HG03045 (cell line): Measurements from ENCODE around the gene TMEM39A.

Experiments used
- ATAC-seq: cut with Tn5 transposase; IDR thresholded peaks from one replicate; pipeline ENCODE4 v1.9.1; 2021; ENCODE audit warnings: mild to moderate bottlenecking, moderate library complexity; ENCODE audit not compliant: unreplicated experiment

The TMEM39A gene, protein sequence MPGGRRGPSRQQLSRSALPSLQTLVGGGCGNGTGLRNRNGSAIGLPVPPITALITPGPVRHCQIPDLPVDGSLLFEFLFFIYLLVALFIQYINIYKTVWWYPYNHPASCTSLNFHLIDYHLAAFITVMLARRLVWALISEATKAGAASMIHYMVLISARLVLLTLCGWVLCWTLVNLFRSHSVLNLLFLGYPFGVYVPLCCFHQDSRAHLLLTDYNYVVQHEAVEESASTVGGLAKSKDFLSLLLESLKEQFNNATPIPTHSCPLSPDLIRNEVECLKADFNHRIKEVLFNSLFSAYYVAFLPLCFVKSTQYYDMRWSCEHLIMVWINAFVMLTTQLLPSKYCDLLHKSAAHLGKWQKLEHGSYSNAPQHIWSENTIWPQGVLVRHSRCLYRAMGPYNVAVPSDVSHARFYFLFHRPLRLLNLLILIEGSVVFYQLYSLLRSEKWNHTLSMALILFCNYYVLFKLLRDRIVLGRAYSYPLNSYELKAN

DNA sequence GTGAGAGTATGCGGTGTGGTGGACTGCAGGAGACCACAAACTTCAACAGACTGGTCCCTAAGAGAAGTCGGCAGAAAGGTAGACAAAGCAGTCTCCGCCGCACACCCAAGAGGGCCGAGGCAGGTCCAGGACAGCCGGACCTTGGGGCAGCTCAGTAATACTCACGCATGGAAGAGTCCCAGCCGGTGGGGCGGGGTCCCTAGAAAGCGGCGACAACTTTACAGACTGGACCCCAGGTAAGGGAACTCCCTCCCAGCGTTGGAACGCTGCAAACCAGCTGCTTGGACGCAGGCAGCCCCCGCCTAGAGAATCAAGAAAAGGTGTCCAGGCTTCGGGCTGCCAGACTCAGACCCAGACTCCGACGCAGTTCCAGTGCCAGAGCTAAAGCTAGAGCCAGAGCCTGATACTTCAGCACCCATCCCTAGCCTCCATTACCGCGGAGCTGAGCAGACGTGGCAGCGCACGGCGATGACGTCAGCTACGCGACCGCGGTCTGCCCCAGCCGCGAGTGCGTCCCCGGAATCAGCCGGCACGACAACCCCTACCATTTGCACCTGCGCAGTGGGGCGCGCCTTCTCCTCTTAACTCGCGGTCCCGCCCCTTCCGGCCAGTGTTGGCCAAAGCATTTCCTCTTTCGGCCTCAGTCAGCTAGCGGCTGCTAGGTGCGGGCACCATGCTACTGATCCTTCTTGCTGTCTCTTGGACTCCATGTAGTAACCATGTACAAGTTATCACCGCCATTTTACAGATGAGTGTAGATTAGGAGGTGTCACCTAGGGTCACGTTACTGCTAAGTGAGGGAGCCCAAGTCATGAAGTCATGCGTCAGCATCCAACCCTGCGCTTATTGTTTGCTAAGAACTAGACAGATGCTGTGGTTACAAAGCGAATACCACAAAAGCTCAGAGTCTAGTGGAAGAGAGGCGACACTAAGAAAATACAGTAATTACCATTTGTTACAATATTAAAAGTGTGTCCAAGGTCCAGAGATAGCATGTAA lies at the start of gene TMEM39A:
TSS of gene TMEM39A (minus strand) at position 445 of the 999 bp plus-strand sequence. CDS start 1,541 bp downstream, outside the sequence.
- ATAC-seq: peak; percentile 93

DNA sequence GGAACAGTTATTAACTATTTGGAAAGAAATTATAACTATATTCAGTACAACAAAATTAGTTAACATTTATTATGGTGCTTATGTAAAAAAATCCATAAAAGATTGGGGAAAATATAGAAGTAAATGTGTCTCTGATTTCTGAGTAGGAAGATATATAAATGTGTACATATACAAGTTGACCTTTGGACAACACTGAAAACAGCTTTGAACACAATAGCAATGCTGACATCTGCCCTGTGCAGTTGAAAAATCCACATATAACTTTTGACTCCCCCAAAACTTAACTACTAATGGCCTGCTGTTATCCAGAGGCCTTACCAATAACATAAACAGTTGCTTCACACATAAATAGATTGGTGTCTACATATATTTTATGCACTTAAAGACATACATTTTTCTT lies 47.3 kb upstream of the TMEM39A start:
- no peak for ATAC-seq

DNA sequence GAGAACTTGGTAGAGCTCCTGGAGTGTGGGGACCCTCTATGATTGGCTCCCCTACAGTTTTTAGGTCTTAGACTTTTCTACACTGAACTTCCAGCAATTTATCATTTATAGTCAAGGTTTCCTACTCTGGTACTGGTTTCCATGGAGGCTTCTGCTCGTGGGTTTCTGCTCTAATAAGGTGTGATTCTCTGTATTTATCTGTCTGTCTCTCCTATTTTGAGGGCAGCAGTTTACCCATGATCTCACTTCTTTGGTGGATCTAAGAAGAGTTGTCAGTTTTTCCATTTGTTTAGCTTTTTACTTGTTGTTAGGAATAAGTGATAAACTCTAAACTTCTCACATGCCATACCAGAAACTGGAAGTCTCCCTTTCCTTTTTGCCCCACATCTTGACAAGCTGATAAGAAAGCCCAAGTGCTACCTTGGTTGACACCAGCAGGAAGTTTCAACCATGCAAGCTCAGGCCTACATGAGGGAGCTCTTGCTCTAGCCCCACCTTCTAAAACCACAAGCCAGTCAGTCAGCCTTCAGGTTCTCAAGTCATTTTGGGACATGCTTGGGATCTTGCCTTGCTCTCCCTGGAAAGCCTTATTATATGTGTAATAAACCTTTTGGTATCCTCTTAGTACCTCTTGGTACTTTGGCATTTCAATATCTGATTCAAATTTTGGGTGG lies 44.9 kb upstream of the TMEM39A start:
- no peak for ATAC-seq

DNA sequence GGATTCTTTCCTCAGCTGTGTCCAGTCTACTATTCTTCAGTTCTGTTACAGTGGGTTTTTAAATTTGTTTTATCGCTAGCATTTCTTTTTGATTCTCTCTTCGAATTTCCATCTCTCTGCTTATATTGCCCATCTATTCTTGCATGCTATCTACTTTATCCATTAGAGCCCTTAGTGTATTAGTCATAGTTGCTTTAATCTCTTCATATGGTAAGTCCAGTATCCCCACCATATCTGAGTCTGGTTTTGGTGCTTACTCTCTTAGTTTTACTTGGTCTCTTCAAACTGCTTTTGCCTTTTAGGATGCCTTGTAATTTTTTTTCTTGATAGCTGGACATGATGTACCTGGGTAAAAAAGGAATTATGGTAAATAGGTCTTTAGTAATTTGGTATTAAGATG lies 44.0 kb upstream of the TMEM39A start:
- no peak for ATAC-seq

DNA sequence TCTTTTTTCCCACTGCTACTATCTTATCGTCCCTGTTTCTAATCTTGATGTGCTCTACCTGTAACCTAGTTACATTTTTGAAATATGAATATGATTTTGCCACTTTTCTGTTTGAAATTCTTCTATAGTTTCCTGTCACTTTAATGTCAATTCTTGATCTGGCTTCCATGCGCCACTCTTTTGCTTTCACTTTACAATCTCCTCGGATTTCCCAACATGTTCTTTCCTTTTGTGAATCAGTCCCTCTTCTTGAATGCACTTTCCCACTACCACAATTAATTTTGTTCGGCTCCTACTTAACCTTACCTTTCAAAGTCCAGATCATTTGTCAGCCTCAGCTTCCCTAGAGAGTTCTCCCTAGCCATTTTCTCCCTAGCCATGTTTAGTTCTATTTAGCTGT lies 43.2 kb upstream of the TMEM39A start:
- ATAC-seq: no peak

DNA sequence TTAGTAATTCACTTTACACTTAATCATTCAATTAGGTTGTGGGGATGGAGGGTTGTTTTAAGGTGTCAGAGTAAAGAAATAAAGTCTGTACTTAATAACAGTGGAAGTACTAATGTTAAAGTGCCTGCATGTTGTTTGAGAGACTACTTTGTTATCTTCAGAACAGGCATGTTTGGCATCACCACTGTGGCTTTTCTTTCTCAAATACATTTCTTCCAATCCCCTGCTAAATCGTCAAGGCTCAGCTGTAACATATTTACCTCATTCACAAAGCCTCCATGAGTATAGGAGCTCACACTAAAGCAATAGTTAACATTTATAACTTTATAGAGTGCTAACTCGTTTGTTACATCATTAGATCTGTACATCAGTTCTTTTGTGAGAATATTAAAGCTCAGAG lies 37.5 kb upstream of the TMEM39A start:
- ATAC-seq: no peak

DNA sequence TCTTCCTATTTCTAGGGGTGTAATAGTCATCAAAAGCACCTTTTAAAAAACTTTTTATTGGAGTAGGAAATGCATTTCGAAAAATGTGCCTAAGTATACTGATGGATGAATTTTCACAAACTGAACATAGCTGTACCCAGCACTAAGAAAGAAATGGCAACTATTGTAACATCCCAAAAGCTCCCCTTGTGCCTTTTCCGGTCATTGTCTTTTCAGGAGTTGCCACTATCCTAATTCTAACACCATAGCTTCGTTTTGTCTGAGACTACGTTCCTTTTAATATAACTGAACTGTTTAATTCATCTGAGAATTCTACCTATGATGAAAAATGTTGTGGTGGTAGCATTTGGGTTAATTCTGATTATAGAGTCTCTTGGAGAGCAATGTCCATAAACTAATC lies 36.9 kb upstream of the TMEM39A start:
- no peak for ATAC-seq

DNA sequence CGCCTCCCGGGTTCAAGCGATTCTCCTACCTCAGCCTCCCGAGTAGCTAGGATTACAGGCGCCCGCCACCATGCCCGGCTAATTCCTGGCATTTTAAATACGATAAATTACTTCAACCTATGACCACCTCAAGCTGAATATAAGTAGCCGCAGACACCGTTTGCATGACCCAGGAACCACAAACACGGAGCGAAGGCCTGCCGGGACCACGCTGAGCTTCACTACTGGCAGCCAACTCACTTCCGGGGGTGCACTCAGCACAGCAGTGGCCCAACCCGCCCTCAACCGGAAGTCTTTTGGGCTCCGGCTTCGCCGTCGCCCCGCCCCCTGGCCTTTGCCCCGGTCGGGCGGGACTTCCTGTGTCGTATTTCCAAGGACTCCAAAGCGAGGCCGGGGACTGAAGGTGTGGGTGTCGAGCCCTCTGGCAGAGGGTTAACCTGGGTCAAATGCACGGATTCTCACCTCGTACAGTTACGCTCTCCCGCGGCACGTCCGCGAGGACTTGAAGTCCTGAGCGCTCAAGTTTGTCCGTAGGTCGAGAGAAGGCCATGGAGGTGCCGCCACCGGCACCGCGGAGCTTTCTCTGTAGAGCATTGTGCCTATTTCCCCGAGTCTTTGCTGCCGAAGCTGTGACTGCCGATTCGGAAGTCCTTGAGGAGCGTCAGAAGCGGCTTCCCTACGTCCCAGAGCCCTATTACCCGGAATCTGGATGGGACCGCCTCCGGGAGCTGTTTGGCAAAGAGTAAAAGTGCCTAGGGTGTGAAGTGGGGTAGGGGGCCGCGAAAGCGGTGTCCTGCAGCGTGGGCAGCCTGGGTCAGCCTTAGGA lies 35.0 kb upstream of the TMEM39A start, which contains the start of gene TIMMDC1:
TSS of gene TIMMDC1 (plus strand) at position 362 of the 826 bp plus-strand sequence. CDS start at position 549, 187 bp downstream.
- peak; percentile 99 for ATAC-seq

DNA sequence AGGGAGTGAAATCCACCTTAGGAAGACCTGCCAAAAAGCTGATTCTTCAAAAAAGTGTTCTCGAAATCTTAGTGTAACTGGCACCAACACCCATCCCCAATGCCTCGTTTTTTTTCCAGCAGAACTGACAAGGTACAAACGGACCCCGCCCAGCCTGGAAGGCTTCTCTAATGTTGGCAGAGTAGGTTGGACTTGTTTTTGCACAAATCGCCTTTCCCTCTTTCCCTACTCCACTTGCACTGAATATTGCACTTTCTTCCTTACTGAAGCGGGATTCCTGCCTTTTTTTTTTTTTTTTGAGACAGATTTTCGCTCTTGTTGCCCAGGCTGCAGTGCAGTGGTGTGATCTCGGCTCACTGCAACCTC lies 34.4 kb upstream of the TMEM39A start:
- ATAC-seq: peak; percentile 2

DNA sequence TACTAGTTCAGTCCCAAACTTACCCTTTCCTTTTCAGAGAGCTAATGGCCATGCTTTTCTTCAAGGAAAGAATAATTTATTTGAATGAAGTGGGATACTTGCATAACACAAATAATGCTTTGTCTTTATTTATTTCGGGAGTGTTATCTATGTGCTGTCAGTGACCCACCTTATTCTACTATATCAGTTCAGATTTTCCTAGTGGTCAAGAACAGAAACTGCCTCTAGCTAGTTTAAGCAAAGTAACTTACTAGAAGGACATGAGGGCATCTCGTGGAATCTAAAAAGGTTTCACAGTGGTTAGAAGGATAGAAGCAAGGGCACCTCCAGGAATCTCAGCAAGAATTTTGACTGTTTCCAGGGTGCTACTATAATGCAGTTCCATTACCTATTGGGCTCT lies 31.2 kb upstream of the TMEM39A start:
- no peak for ATAC-seq

DNA sequence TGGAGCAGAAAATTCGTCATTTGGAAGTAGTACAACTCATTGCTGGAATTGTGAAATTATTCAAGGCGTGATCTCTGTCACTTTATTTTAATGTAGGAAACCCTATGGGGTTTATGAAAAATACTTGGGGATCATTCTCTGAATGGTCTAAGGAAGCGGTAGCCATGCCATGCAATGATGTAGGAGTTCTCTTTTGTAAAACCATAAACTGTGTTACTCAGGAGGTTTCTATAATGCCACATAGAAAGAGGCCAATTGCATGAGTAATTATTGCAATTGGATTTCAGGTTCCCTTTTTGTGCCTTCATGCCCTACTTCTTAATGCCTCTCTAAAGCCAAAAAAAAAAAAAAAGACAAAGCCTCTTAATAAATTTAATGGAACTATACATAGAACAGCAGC lies 29.4 kb upstream of the TMEM39A start:
- no peak for ATAC-seq

DNA sequence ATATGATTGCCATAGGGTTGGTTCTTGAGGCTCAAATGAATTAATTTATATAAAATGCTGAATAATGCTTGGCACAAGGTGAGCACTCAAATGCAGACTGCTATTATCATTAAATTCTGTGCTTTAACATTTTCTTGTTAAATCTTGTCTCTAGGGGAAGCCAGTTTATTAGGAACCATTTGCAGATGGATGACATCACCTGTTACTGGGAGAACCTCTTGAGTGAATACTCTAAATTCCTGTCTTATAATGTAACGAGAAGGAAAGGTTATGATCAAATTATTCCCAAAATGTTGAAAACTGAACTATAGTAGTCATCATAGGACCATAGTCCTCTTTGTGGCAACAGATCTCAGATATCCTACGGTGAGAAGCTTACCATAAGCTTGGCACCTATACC lies 28.7 kb upstream of the TMEM39A start:
- no peak for ATAC-seq

DNA sequence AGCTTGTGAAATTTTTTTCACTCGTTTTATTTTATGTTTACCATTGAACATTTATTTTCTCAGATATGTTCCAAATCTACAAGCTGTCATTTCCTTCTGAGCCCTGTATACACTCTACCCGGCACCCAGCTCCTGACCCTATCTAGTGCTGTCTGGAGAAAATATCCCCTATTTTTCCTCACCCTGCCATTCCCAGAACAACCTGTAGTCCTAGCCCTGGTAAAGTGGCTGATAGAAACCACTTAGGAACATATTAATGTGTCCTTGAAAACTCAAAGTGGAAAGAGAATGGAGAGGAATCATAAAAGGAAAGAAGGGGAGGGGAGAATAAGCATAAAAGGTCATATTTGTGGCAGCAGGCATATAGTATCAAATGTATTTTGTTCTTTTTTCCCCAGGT lies 26.7 kb upstream of the TMEM39A start:
- ATAC-seq: no peak

DNA sequence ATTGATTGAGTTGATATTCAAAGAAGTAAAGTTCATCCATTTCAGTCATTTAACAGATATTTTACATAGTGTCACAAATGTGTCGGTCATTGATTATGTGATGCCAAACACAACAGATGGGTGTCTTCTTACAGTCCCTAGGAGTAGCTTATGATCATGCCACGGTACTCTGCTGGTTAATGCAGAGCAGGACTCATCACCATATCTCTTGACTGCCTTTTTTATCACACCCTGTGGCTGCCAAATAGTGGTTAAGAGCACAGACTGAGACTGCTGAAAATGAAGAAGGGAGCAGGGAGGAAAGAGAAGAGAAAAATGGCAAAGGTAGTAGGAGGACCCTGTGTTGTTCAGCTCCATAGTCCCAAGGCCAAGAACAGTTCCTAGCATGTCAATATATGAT lies 22.1 kb upstream of the TMEM39A start:
- no peak for ATAC-seq

DNA sequence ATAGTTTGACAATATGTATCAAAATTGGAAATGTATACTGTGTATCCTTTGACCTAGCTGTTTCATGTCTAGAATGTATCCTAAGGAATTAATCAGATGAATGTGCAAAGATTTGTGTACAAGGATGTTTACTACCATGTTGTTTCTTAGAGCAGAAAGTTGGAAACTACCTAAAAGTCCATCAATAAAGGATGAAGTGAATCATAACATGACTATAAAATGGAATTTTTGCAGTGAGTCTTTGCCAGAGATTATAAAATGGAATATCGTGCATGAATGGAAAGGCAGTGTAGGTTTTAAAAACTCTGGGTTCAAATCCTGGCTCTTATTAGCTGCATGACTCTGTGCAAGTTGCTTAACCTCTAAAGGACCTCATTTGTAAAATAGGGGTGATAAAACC lies 19.7 kb upstream of the TMEM39A start:
- no peak for ATAC-seq

DNA sequence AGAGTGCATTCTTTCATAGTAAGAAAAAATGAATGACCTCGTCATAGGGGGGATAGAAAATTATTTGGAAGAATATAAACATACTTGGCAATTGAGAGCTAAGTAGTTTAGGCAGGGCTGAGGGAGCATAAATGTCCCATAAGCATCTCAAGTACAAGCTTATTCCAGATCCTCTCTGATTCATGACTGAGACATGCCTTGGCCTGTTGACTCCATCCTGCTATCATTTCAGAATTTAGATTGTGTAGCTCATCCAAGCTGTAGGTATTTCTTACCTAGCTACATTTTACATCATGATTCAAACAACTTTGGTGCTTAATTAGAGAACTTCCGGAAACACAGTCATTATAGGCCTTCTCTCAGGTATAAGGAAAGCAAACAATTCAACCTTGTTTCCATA lies 17.7 kb upstream of the TMEM39A start:
- ATAC-seq: no peak

DNA sequence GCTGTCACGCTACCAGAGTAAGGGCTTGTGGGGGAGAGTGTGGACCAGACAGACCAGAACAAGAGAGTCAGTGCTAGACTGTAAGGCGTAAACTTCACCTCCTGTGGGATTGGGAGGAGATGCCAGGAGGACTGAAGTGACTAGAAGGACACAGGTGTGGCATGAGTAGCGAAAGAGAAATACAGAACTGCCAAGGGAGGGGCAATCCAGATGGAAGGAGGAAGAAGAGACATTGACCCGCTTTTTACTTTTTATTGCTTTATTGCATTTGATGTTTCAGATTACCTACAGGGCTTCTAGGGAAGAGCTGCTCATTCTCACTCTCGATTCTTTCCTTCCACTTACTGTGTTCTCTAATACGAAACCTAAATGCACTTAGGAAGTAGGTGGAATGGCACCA lies 7.5 kb upstream of the TMEM39A start:
- no peak for ATAC-seq

DNA sequence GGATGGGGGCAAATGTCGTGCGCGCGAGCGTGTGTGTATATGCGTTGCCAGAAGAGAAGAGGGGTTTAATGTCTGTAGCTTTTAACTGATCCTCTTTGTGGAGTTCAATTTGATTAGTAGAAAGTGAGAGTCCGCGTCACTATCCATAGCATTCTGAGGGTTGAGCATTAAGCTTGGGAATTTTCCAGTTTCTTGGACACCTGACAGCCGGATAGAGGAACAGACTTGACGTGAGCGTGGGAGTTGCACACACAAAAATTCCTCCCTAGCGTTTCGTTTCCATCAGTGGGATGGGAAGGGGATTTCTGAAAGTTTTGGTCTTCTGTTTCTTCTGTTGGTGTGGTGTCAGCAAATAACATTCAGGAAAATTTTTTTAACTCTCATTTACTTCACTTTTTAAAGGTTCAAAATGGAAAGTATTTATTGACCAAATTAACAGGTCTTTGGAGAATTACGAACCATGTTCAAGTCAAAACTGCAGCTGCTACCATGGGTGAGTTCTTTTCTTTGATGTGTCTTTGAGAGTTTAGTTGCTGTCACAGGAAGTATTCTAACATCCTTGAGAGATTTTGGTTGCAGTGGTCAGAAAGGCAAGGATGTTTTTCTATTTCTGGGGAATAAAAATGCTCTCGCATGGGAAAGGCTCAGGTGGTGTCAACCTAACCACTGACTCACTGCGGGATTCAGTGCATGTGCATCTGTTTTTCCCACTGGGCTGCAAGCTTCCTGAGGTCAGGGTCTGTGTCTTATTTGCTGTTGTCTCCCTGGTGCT lies 6.2 kb upstream of the TMEM39A start:
- no peak for ATAC-seq

DNA sequence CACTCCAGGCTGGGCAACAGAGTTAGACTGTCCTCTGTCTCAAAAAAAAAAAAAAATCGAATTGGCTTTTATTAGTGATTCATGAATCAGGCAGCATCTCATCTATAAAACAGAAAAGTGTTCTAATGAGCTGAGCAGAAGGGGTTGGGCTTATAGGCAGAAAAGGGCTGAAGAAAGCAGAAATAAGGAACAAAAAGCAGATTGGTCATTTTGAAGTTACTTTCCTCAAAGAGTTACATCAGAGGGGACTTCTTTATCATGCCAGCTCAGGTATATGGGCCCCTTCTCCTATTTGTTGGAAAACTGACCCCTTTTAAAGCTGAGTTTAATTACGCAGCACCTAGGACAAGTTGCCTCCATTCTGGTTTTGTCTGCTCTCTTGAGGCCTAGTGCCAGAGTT lies 4.6 kb upstream of the TMEM39A start:
- no peak for ATAC-seq
